ENCODE data around the gene NACA2.

DNA sequence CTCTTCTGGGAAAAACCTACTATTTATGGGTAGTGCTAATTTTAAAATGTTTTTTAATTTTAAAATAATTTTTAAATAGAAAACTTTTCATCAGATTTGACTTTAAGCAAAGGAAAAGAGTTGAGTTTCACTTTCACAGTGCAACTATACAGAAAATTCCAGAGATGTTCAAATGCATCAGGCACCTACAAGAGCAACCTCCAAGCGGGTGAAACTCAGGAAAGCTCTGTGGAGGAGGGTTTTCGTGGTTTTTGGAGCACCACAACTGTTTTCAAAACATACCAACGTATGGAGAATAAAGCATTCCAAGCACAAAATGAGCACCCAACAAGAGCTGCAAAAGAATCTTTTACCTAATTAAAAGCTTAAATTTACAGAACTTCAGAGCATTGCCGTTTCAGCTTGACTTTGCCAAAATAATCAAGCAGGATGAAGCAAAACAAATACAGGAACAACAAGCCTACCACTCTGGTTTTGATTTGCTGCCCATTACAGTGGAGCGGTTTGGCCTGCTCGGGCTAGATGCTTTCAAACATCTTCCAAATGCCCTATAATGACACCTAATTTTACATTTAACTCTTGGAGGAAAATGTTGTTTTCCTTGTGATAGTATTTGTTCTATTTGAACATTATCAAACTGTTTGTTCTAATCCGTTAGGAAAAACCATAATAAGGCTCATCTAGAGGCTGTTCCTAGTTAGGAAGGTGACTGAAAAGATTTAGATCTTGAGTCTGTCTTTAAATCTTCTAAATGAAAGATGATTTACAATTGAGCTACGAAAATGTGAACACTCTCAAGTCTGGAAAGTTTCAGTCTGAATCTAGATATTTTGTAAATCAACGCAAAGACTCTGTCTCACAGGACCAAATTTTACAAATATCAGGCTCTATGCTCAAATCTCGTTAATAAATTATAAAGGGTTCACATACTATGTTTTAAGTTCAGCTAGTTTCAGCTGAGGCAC, 34.5 kb downstream of the NACA2 start:
- no peak for TF ChIP-seq CTCF (IDR thresholded peaks at IDR 0.05)
- TF ChIP-seq POLR2A (IDR thresholded peaks at IDR 0.05), result no peak
